Measurements from ENCODE around the gene LCN12. TPM values are rescaled to one million over a fixed set of nuclear protein-coding genes. Genes with fewer than 3 reads are reported as not detected.

Gene LCN12
- polyA plus RNA-seq, 1 donor (not counting 4 experiments of a cell fraction or from before 2014, with no cell fraction given), result not detected

DNA sequence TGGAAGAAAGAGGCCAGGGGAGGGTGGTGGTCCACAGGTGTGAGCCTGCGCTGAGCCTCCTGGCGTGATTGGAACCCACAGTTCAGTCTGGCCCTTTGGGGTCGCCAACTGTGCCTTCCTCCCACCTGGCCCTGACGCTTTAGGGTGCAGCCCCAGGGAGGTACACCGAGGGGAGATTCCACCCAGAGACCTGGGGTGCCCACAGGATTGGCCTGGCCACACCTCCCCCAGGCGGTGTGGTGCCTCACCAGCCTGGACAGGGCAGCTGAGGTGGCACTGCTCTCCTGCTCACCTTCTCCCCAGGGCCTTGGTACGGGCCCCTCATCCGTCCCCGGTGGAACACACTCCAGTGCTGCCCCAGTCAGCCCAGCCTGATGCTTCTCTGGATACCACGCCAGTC, 45.3 kb downstream of the LCN12 start:
- H3K4me1 ChIP-seq (ENCODE audit: control insufficient read depth, extremely low read depth, insufficient read depth, low read length), result peaks cover 49% of the 10 kb centered on the region
- H2AFZ ChIP-seq (ENCODE audit: control insufficient read depth, low read length), result no peak overlapping the region
- no peak overlapping the region for H3K4me3 ChIP-seq (ENCODE audit: control insufficient read depth in 2 of 3, extremely low read depth in 1 of 3, insufficient read depth in 2 of 3, low read depth in 1 of 3, low read length in 3 of 3)
- no peaks in the 10 kb centered on the region for H3K79me2 ChIP-seq (ENCODE audit: control insufficient read depth, insufficient read depth, low read length)
- H3K36me3 ChIP-seq (ENCODE audit: control insufficient read depth in 2 of 2, extremely low read depth in 1 of 2, insufficient read depth in 2 of 2, low read length in 2 of 2), result peaks cover 0 to 10% of the 10 kb centered on the region in 2 experiments
- H3K9me3 ChIP-seq (ENCODE audit: control insufficient read depth, low read depth, low read length), result no peaks in the 10 kb centered on the region
- H3K4me2 ChIP-seq (ENCODE audit: control insufficient read depth, extremely low read depth, insufficient read depth, low read depth, low read length), result no peak overlapping the region
- TF ChIP-seq, protein P1, sequence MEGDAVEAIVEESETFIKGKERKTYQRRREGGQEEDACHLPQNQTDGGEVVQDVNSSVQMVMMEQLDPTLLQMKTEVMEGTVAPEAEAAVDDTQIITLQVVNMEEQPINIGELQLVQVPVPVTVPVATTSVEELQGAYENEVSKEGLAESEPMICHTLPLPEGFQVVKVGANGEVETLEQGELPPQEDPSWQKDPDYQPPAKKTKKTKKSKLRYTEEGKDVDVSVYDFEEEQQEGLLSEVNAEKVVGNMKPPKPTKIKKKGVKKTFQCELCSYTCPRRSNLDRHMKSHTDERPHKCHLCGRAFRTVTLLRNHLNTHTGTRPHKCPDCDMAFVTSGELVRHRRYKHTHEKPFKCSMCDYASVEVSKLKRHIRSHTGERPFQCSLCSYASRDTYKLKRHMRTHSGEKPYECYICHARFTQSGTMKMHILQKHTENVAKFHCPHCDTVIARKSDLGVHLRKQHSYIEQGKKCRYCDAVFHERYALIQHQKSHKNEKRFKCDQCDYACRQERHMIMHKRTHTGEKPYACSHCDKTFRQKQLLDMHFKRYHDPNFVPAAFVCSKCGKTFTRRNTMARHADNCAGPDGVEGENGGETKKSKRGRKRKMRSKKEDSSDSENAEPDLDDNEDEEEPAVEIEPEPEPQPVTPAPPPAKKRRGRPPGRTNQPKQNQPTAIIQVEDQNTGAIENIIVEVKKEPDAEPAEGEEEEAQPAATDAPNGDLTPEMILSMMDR (optimal IDR thresholded peaks at IDR 0.05 in 1 of 3, IDR thresholded peaks at IDR 0.05 in 1 of 3, conservative IDR thresholded peaks at IDR 0.05 in 1 of 3; ENCODE audit: extremely low read depth in 1 of 3, insufficient read depth in 2 of 3, low read length in 3 of 3), result no peak
- no peak for TF ChIP-seq EZH2 (IDR thresholded peaks at IDR 0.05; ENCODE audit: low read length)
- dilution Hi-C loops (cut with MboI; ENCODE audit: extremely low pct_ligation_motif_present, low sequenced_read_pairs), result no loop called here
- no peak overlapping the region for H3K9ac ChIP-seq (ENCODE audit: control insufficient read depth, extremely low read depth, insufficient read depth, low read length)
- no peaks in the 10 kb centered on the region for H3K9me1 ChIP-seq (ENCODE audit: control insufficient read depth, extremely low read depth, insufficient read depth, low read length)
- no peak for DNase-seq (ENCODE audit: low read depth, low spot score)
- no peak overlapping the region for H3K27ac ChIP-seq (ENCODE audit: control insufficient read depth, insufficient read depth, low read length)
- FAIRE-seq, result no peak
- no peaks in the 10 kb centered on the region for H3K27me3 ChIP-seq (ENCODE audit: control insufficient read depth, extremely low read depth, insufficient read depth, low read length)
- H4K20me1 ChIP-seq (ENCODE audit: control insufficient read depth, extremely low read depth, insufficient read depth, low read length), result peaks cover 3% of the 10 kb centered on the region

DNA sequence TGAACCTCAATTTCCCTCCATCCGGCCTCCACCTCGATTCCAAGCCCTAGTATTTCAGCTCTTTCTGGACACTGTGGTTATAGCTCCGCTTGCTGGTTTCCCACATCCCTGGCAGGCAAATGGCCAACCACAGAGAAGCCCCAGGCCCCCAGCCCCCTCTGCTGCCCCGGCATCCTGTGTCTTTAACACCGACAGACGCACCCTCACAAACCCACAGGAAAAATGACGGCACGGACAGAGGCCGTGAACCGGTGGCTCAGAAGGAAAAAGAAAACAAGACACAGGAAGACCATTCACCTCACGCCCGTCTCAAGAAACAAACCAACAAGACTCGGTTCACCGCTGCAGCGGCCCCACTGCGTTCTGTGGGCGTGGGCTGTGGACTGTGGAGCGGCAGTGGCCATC, 45.8 kb downstream of the LCN12 start:
- H3K79me2 ChIP-seq (ENCODE audit: control insufficient read depth, insufficient read depth, low read length), result no peaks in the 10 kb centered on the region
- no peak overlapping the region for H3K27ac ChIP-seq (ENCODE audit: control insufficient read depth, insufficient read depth, low read length)
- no peaks in the 10 kb centered on the region for H3K27me3 ChIP-seq (ENCODE audit: control insufficient read depth, extremely low read depth, insufficient read depth, low read length)
- TF ChIP-seq, protein P1 (optimal IDR thresholded peaks at IDR 0.05 in 1 of 3, IDR thresholded peaks at IDR 0.05 in 1 of 3, conservative IDR thresholded peaks at IDR 0.05 in 1 of 3; ENCODE audit: extremely low read depth in 1 of 3, insufficient read depth in 2 of 3, low read length in 3 of 3), result no peak
- no peak for TF ChIP-seq EZH2 (IDR thresholded peaks at IDR 0.05; ENCODE audit: low read length)
- H3K9me1 ChIP-seq (ENCODE audit: control insufficient read depth, extremely low read depth, insufficient read depth, low read length), result no peaks in the 10 kb centered on the region
- H3K9me3 ChIP-seq (ENCODE audit: control insufficient read depth, low read depth, low read length), result no peaks in the 10 kb centered on the region
- no peak for FAIRE-seq
- no peak overlapping the region for H2AFZ ChIP-seq (ENCODE audit: control insufficient read depth, low read length)
- DNase-seq (ENCODE audit: low read depth, low spot score), result no peak
- H4K20me1 ChIP-seq (ENCODE audit: control insufficient read depth, extremely low read depth, insufficient read depth, low read length), result peaks cover 3% of the 10 kb centered on the region
- H3K9ac ChIP-seq (ENCODE audit: control insufficient read depth, extremely low read depth, insufficient read depth, low read length), result no peak overlapping the region
- dilution Hi-C loops (cut with MboI; ENCODE audit: extremely low pct_ligation_motif_present, low sequenced_read_pairs), result no loop called here
- peaks cover 44% of the 10 kb centered on the region for H3K4me1 ChIP-seq (ENCODE audit: control insufficient read depth, extremely low read depth, insufficient read depth, low read length)
- H3K4me3 ChIP-seq (ENCODE audit: control insufficient read depth in 2 of 3, extremely low read depth in 1 of 3, insufficient read depth in 2 of 3, low read depth in 1 of 3, low read length in 3 of 3), result no peak overlapping the region
- peaks cover 0 to 10% of the 10 kb centered on the region in 2 experiments for H3K36me3 ChIP-seq (ENCODE audit: control insufficient read depth in 2 of 2, extremely low read depth in 1 of 2, insufficient read depth in 2 of 2, low read length in 2 of 2)
- H3K4me2 ChIP-seq (ENCODE audit: control insufficient read depth, extremely low read depth, insufficient read depth, low read depth, low read length), result no peak overlapping the region
